Neural cell (in vitro differentiated cells): Measurements from ENCODE around the gene PSMB3. TPM values are rescaled to one million over a fixed set of nuclear protein-coding genes. Genes with fewer than 3 reads are reported as not detected.

ENCODE experiments used
- H2AFZ ChIP-seq: fragments of 200-600, 300-800 bp; sonication (generic), shearing (Covaris generic); 2 replicates; pipeline ENCODE4 v1.6.0; 2014; ENCODE audit warnings: low read depth, mild to moderate bottlenecking, antibody characterized with exemption, low read length, moderate library complexity
- H3F3A ChIP-seq: fragments of 200-600 bp; shearing (Covaris generic); 2 replicates; pipeline ENCODE4 v1.6.1; 2016; ENCODE audit warnings: mild to moderate bottlenecking, moderate library complexity, mixed read lengths, antibody characterized with exemption, low read length; ENCODE audit not compliant: insufficient read depth, poor library complexity, severe bottlenecking
- H3K27ac ChIP-seq: fragments of 200-600, 300-800 bp; sonication (generic), shearing (Covaris generic); 2 replicates; pipeline ENCODE4 v1.5.1; 2014; ENCODE audit warnings: mild to moderate bottlenecking, low read length, moderate library complexity
- H3K27me3 ChIP-seq: fragments of 300-800, 200-600 bp; sonication (generic), shearing (Covaris generic); 2 replicates; pipeline ENCODE4 v1.6.0; 2014; ENCODE audit warnings: mild to moderate bottlenecking, low read depth, low read length, moderate library complexity; ENCODE audit not compliant: insufficient read depth
- H3K36me3 ChIP-seq: fragments of 300-800, 200-600 bp; sonication (generic), shearing (Covaris generic); 2 replicates; pipeline ENCODE4 v1.5.1; 2014; ENCODE audit warnings: mild to moderate bottlenecking, antibody characterized with exemption, low read length, moderate library complexity; ENCODE audit not compliant: insufficient read depth
- H3K4me2 ChIP-seq: fragments of 300-800, 200-600 bp; sonication (generic), shearing (Covaris generic); 2 replicates; pipeline ENCODE4 v1.6.0; 2014; ENCODE audit warnings: mild to moderate bottlenecking, low read length
- H3K4me3 ChIP-seq: fragments of 300-800, 200-600 bp; sonication (generic), shearing (Covaris generic); 2 replicates; pipeline ENCODE4 v1.5.1; 2014; ENCODE audit warnings: mild to moderate bottlenecking, low read length, moderate library complexity
- H3K79me2 ChIP-seq: fragments of 200-600 bp; shearing (Covaris generic); replicated peaks from 2 replicates; pipeline ENCODE4 v1.6.0; 2014; ENCODE audit warnings: mild to moderate bottlenecking, low read length, moderate library complexity; ENCODE audit not compliant: insufficient read depth
- H3K9ac ChIP-seq: fragments of 300-800, 200-600 bp; sonication (generic), shearing (Covaris generic); 2 replicates; pipeline ENCODE4 v1.6.1; 2016; ENCODE audit warnings: mild to moderate bottlenecking, low read length, mixed read lengths
- H3K9me2 ChIP-seq: fragments of 200-600 bp; shearing (Covaris generic); 2 replicates; pipeline ENCODE4 v1.6.1; 2016; ENCODE audit warnings: mild to moderate bottlenecking, low read length, mixed read lengths; ENCODE audit not compliant: insufficient read depth
- H3K9me3 ChIP-seq: fragments of 200-600, 300-800 bp; sonication (generic), shearing (Covaris generic); 2 replicates; pipeline ENCODE4 v1.6.1; 2016; ENCODE audit warnings: mild to moderate bottlenecking, mixed run types, low read length, moderate library complexity, mixed read lengths
- H4K20me1 ChIP-seq: fragments of 200-600 bp; shearing (Covaris generic); 2 replicates; pipeline ENCODE4 v1.6.1; 2016; ENCODE audit warnings: mild to moderate bottlenecking, mixed run types; ENCODE audit not compliant: insufficient read depth
- EP300 ChIP-seq: fragments of 450-650 bp; conservative IDR thresholded peaks from 2 replicates; pipeline ENCODE4 v1.6.1; 2014; ENCODE audit warnings: antibody characterized with exemption, mild to moderate bottlenecking, moderate library complexity; ENCODE audit not compliant: poor library complexity, severe bottlenecking
- EZH2 ChIP-seq: fragments of 200-600, 300-800 bp; shearing (Covaris generic), sonication (generic); IDR thresholded peaks from 2 replicates; pipeline ENCODE4 v1.6.1; 2014; ENCODE audit warnings: antibody characterized with exemption, low read length, borderline replicate concordance, mild to moderate bottlenecking; ENCODE audit not compliant: insufficient read depth, poor library complexity, severe bottlenecking
- MXI1 ChIP-seq: fragments of 450-650 bp; conservative IDR thresholded peaks from 2 replicates; pipeline ENCODE4 v1.6.1; 2014; ENCODE audit warnings: antibody characterized with exemption, mild to moderate bottlenecking; ENCODE audit not compliant: poor library complexity, severe bottlenecking
- POLR2AphosphoS5 ChIP-seq: IDR thresholded peaks from 2 replicates; pipeline ENCODE4 v1.6.1; 2012
- RAD21 ChIP-seq: fragments of 450-650 bp; conservative IDR thresholded peaks from 2 replicates; pipeline ENCODE4 v1.6.1; 2014; ENCODE audit warnings: antibody characterized with exemption, mild to moderate bottlenecking, moderate library complexity
- SMC3 ChIP-seq: fragments of 450-650 bp; conservative IDR thresholded peaks from 2 replicates; pipeline ENCODE4 v1.6.1; 2014; ENCODE audit warnings: antibody characterized with exemption, mild to moderate bottlenecking, moderate library complexity; ENCODE audit not compliant: poor library complexity
- TAF1 ChIP-seq: IDR thresholded peaks from 2 replicates; pipeline ENCODE4 v1.6.1; 2012; ENCODE audit warnings: low read depth
- polyA plus RNA-seq: library from polyadenylated mRNA; depleted of rRNA; stranded (reverse); fragments of >200 nt; gene quantifications from 2 replicates; pipeline ENCODE4 v1.2.3, GENCODE V29; 2014
- TF ChIP-seq, protein P1 (sequence below): fragments of 450-650 bp; IDR thresholded peaks from 2 replicates; pipeline ENCODE4 v1.5.1; 2014; ENCODE audit warnings: antibody characterized with exemption, mild to moderate bottlenecking, moderate library complexity; ENCODE audit not compliant: poor library complexity, severe bottlenecking
- TF ChIP-seq, protein P2 (sequence below): IDR thresholded peaks from 2 replicates; pipeline ENCODE4 v1.6.1; 2012; ENCODE audit warnings: borderline replicate concordance

PSMB3 gene
- polyA plus RNA-seq, 1 donor from 2014 or later, result 338 TPM

DNA sequence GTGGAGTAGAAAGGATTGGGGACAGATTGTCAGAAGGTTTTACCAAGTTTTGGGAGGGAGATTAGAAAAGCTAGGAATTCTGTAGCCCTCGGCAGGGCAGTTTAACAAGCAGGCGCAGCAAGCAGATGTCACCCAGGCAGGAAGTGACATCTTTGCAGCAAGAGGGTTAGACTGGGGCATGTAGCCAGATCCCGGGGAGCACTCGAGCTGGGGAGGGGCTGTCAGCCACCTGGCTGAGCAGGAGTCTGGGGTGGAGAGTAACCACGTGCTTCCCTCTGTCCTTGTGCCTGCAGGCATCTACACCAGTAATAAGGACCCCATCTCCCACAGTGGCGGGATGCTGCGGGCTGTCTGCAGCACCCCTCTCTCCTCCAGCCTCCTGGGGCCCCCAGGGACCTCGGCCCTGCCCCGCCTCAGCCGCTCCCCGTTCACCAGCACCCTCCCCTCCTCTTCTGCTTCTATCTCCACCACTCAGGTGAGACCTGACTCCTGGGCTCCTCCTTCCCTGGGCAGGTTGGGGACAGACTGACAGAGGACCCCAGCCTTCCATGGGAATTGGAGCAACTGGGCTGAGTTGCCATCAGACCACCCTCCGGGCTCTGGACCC lies 35.3 kb upstream of the PSMB3 start:
- no peak overlapping the region for H3K27ac ChIP-seq
- H3K36me3 ChIP-seq, result no peaks in the 10 kb centered on the region
- no peaks in the 10 kb centered on the region for H3K9me3 ChIP-seq
- no peak overlapping the region for H2AFZ ChIP-seq
- no peaks in the 10 kb centered on the region for H3K27me3 ChIP-seq
- H4K20me1 ChIP-seq, result no peaks in the 10 kb centered on the region
- H3K9ac ChIP-seq, result no peak overlapping the region
- TF ChIP-seq, protein P1, sequence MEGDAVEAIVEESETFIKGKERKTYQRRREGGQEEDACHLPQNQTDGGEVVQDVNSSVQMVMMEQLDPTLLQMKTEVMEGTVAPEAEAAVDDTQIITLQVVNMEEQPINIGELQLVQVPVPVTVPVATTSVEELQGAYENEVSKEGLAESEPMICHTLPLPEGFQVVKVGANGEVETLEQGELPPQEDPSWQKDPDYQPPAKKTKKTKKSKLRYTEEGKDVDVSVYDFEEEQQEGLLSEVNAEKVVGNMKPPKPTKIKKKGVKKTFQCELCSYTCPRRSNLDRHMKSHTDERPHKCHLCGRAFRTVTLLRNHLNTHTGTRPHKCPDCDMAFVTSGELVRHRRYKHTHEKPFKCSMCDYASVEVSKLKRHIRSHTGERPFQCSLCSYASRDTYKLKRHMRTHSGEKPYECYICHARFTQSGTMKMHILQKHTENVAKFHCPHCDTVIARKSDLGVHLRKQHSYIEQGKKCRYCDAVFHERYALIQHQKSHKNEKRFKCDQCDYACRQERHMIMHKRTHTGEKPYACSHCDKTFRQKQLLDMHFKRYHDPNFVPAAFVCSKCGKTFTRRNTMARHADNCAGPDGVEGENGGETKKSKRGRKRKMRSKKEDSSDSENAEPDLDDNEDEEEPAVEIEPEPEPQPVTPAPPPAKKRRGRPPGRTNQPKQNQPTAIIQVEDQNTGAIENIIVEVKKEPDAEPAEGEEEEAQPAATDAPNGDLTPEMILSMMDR, result no peak
- TF ChIP-seq SMC3 (no peak), EP300 (no peak), EZH2 (no peak), MXI1 (no peak), POLR2AphosphoS5 (no peak), TAF1 (no peak), RAD21 (no peak)
- TF ChIP-seq, protein P2, sequence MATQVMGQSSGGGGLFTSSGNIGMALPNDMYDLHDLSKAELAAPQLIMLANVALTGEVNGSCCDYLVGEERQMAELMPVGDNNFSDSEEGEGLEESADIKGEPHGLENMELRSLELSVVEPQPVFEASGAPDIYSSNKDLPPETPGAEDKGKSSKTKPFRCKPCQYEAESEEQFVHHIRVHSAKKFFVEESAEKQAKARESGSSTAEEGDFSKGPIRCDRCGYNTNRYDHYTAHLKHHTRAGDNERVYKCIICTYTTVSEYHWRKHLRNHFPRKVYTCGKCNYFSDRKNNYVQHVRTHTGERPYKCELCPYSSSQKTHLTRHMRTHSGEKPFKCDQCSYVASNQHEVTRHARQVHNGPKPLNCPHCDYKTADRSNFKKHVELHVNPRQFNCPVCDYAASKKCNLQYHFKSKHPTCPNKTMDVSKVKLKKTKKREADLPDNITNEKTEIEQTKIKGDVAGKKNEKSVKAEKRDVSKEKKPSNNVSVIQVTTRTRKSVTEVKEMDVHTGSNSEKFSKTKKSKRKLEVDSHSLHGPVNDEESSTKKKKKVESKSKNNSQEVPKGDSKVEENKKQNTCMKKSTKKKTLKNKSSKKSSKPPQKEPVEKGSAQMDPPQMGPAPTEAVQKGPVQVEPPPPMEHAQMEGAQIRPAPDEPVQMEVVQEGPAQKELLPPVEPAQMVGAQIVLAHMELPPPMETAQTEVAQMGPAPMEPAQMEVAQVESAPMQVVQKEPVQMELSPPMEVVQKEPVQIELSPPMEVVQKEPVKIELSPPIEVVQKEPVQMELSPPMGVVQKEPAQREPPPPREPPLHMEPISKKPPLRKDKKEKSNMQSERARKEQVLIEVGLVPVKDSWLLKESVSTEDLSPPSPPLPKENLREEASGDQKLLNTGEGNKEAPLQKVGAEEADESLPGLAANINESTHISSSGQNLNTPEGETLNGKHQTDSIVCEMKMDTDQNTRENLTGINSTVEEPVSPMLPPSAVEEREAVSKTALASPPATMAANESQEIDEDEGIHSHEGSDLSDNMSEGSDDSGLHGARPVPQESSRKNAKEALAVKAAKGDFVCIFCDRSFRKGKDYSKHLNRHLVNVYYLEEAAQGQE, result no peak
- no peak overlapping the region for H3K4me3 ChIP-seq
- no peak overlapping the region for H3K4me2 ChIP-seq
- no peaks in the 10 kb centered on the region for H3F3A ChIP-seq
- no peaks in the 10 kb centered on the region for H3K79me2 ChIP-seq
- no peaks in the 10 kb centered on the region for H3K9me2 ChIP-seq

DNA sequence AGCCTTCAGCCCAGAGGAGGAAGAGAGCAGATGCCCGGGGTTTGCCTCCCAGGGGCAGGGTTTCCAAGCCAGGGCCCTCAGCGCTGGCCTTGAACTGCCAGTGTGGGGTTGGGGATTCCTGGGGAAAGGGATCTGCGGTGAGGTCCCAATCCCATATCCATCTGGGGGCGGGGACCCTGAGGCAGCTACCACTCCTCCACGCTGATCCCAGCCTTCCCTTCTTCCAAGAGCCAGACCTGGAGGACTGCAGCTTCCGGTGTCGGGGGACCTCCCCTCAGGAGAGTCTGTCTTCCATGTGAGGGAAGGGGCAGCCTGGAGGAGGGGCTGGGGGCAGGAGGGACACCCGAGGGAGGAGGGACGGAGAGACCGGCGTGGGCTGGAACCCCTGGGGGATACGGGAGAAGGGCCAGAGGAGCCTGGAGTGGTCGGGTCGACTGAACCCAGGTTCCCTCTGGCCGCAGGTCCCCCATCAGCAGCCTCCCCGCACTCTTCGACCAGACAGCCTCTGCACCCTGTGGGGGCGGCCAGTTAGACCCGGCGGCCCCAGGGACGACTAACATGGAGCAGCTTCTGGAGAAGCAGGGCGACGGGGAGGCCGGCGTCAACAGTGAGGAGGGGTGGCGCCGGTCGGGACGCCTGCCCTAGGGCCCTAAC lies 33.1 kb upstream of the PSMB3 start:
- H3K4me3 ChIP-seq, result no peak overlapping the region
- no peaks in the 10 kb centered on the region for H3K9me2 ChIP-seq
- H3K4me2 ChIP-seq, result no peak overlapping the region
- no peaks in the 10 kb centered on the region for H3K9me3 ChIP-seq
- no peak overlapping the region for H2AFZ ChIP-seq
- H3K79me2 ChIP-seq, result no peaks in the 10 kb centered on the region
- H3F3A ChIP-seq, result no peaks in the 10 kb centered on the region
- no peaks in the 10 kb centered on the region for H3K27me3 ChIP-seq
- H3K27ac ChIP-seq, result no peak overlapping the region
- H3K36me3 ChIP-seq, result no peaks in the 10 kb centered on the region
- H4K20me1 ChIP-seq, result no peaks in the 10 kb centered on the region
- TF ChIP-seq EZH2, result no peak
- no peak for TF ChIP-seq RAD21
- TF ChIP-seq, protein P1, result no peak
- TF ChIP-seq SMC3, result no peak
- no peak for TF ChIP-seq TAF1
- TF ChIP-seq EP300, result no peak
- TF ChIP-seq POLR2AphosphoS5, result no peak
- TF ChIP-seq MXI1, result no peak
- TF ChIP-seq, protein P2, result no peak
- H3K9ac ChIP-seq, result no peak overlapping the region
